Gastrocnemius medialis (tissue), 4 donors: ENCODE data around the gene CASTOR1.

Source experiments
- POLR2A ChIP-seq, 2 donors: fragments of 450-650 bp; IDR thresholded peaks; one replicate each; pipeline ENCODE4 v1.6.1; 2017; ENCODE audit warnings: antibody characterized with exemption in 2 of 2, mild to moderate bottlenecking in 2 of 2, moderate library complexity in 2 of 2
- TF ChIP-seq, protein P1 (sequence below), 5 experiments: fragments of 450-650 bp in 3 of 5; fragments of 200-600 bp in 2 of 5; sonication (generic) in 2 of 5; IDR thresholded peaks in 4 of 5; conservative IDR thresholded peaks in 1 of 5; 1 replicate in 4 of 5; 2 replicates in 1 of 5; pipeline ENCODE4 v1.5.1; 2016 to 2019; ENCODE audit warnings: antibody characterized with exemption in 5 of 5, mild to moderate bottlenecking in 3 of 5, moderate library complexity in 3 of 5

DNA sequence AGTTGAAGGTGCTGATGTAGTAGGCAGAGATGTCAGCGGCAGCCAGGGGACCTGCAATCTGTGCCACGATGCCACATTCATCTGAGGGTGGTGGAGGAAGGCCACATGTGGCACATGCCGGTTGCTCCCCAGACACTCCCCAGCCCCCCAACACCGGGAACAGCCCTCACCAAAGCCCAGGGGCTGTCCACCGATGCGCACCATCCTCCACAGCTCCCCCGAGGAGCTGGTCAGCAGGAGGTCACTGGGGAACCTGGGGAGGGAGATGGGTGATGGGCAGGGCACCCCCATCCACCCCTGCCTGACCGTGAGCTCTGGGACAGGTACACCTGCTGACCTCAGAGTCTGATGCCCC is 3.5 kb downstream of the CASTOR1 start:
- TF ChIP-seq, protein P1, sequence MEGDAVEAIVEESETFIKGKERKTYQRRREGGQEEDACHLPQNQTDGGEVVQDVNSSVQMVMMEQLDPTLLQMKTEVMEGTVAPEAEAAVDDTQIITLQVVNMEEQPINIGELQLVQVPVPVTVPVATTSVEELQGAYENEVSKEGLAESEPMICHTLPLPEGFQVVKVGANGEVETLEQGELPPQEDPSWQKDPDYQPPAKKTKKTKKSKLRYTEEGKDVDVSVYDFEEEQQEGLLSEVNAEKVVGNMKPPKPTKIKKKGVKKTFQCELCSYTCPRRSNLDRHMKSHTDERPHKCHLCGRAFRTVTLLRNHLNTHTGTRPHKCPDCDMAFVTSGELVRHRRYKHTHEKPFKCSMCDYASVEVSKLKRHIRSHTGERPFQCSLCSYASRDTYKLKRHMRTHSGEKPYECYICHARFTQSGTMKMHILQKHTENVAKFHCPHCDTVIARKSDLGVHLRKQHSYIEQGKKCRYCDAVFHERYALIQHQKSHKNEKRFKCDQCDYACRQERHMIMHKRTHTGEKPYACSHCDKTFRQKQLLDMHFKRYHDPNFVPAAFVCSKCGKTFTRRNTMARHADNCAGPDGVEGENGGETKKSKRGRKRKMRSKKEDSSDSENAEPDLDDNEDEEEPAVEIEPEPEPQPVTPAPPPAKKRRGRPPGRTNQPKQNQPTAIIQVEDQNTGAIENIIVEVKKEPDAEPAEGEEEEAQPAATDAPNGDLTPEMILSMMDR (IDR thresholded peaks at IDR 0.05 in 4 of 5, conservative IDR thresholded peaks at IDR 0.05 in 1 of 5), result no peak
- TF ChIP-seq POLR2A (IDR thresholded peaks at IDR 0.05), result no peak
